ENCODE data around the gene LRFN3.
A peak's percentile ranks its signal among the peaks of the same experiment; 100 is the strongest.

The LRFN3 gene

DNA sequence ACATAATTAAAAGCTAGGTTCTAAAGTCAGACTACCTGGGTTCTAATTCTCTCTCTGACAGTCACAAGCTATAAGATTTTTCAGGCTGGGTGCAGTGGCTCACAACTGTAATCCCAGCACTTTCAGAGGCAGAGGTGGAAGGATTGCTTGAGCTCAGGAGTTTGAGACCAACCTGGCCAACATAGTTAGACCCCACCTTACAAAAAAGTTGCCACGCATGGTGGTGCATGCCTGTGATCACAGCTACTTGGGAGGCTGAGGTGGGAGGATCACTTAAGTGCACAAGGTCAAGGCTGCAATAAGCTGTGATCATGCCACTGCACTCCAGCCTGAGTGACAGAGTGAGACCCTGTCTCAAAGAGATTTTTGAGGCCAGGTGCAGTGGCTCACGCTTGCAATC, 41.8 kb upstream of the LRFN3 start:
- H3K4me3 ChIP-seq (ENCODE audit: insufficient read length, low read depth), result no peak overlapping the region
- TF ChIP-seq SUZ12 (IDR thresholded peaks at IDR 0.05; ENCODE audit: extremely low read depth, insufficient read depth, insufficient read length) (no peak), YY1 (IDR thresholded peaks at IDR 0.05; ENCODE audit: insufficient read depth, insufficient read length) (no peak), ZNF274 (IDR thresholded peaks at IDR 0.05; ENCODE audit: low read depth, low read length) (no peak)
- peaks cover 53% of the 10 kb centered on the region for H3K36me3 ChIP-seq (ENCODE audit: insufficient read depth, insufficient read length, low read length)
- no peak for DNase-seq (ENCODE audit: low read depth, low spot score)
- no peaks in the 10 kb centered on the region for H3K9me3 ChIP-seq (ENCODE audit: insufficient read depth, low read length)
- H3K4me1 ChIP-seq (ENCODE audit: insufficient read depth, insufficient read length), result no peaks in the 10 kb centered on the region
- H3K27me3 ChIP-seq (ENCODE audit: insufficient read depth, insufficient read length), result no peaks in the 10 kb centered on the region
- no peak overlapping the region for H3K9ac ChIP-seq (ENCODE audit: insufficient read length, low read depth)

DNA sequence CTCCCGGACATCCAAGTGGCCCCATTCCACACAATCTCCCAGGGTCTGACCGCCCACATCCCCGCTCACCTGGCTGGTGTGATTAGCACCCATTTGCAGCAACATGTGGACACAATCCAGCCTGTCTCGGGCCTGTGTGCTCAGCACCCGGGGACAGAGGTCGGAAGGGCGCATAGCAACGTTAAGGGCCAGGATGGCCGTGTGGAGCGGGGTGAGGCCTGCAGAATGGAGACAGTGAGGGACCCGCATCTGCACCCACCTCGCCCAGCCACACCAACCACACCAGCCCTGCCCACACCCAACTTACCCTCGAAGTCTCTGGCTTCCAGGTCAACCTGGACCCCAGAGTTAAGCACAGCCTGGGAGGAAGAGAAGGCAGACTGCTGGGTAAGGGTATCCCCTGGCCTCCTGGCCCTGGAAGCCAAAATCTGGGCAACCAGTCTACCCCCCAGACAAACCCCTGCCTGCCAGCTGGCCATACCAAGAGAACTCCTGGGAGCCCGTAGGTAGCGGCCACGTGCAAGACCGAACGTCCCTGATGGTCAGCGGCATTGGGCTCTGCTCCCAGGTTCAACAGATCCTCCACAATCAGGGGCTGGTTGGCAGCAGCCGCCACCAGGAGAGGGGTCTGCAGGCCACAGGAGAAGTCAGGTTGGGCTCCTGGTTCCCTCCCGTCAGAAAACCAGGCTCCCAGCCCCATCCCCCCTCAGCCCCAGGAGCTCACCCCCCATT, 40.1 kb upstream of the LRFN3 start:
- Histone ChIP-seq H3K9ac (ENCODE audit: insufficient read length, low read depth) (no peak overlapping the region), H3K9me3 (ENCODE audit: insufficient read depth, low read length) (no peaks in the 10 kb centered on the region), H3K4me1 (ENCODE audit: insufficient read depth, insufficient read length) (no peaks in the 10 kb centered on the region), H3K4me3 (ENCODE audit: insufficient read length, low read depth) (no peak overlapping the region), H3K27me3 (ENCODE audit: insufficient read depth, insufficient read length) (no peaks in the 10 kb centered on the region), H3K36me3 (ENCODE audit: insufficient read depth, insufficient read length, low read length) (peaks cover 45% of the 10 kb centered on the region)
- DNase-seq (ENCODE audit: low read depth, low spot score), result no peak
- TF ChIP-seq ZNF274 (IDR thresholded peaks at IDR 0.05; ENCODE audit: low read depth, low read length) (no peak), YY1 (IDR thresholded peaks at IDR 0.05; ENCODE audit: insufficient read depth, insufficient read length) (no peak), SUZ12 (IDR thresholded peaks at IDR 0.05; ENCODE audit: extremely low read depth, insufficient read depth, insufficient read length) (no peak)

DNA sequence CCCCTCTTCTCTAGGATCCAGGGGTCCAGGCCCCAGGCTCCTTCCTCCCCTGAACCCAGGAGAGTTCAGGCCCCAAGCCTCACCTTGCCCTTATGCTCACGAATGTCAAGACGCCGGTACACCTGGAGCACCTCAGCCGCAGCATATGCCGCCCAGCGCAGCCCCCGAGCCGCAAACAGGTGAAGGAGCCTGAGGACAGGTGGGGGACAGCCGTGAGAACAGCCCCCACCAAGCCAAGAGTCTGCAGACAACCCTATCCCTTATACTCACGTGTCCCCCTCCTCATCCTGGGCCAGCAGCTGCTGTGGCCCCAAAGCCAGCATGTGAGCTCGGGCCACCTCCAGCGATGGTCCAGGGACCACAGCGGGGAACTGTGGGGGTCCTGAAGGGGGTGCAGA, 39.5 kb upstream of the LRFN3 start:
- no peak for TF ChIP-seq SUZ12 (IDR thresholded peaks at IDR 0.05; ENCODE audit: extremely low read depth, insufficient read depth, insufficient read length)

DNA sequence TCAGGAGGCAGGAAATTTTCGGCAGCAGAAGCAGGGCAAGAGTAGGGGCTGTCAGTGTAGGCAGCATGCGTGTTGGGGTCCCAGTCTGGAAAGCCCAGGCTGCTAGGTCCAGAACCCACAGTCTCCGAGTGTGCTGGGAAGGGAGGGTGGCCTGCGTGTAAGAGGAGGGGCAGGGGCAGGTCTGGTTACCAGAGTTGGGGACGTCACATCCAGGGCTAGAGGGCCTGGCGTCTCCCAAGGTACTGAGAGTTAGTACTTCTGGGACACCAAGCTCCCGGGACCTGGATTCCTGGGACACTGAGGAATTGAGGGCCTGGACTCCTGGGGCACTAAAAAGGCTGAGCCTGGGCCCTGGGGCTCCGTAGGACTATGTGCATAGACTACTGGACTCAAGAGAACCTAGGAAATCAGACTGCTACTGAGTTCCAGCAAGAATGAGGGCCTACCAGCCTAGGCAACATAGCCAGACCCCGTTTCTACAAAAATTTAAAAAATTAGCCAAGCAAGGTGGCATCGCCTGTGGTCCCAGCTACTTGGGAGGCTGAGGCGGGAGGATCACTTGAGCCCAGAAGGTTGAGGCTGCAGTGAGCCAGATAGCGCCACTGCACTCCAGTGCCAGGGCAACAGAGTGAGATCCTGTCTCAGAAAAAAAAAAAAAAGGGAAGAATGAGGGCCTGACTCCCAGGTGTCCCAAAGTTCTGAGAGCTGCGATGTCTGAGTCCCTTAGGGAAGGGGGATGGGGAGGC, 38.3 kb upstream of the LRFN3 start:
- no peak for DNase-seq (ENCODE audit: low read depth, low spot score)
- H3K9ac ChIP-seq (ENCODE audit: insufficient read length, low read depth), result peak overlapping the region; percentile 74
- TF ChIP-seq YY1 (IDR thresholded peaks at IDR 0.05; ENCODE audit: insufficient read depth, insufficient read length), result no peak
- TF ChIP-seq ZNF274 (IDR thresholded peaks at IDR 0.05; ENCODE audit: low read depth, low read length), result no peak
- no peak for TF ChIP-seq SUZ12 (IDR thresholded peaks at IDR 0.05; ENCODE audit: extremely low read depth, insufficient read depth, insufficient read length)
- no peaks in the 10 kb centered on the region for H3K4me1 ChIP-seq (ENCODE audit: insufficient read depth, insufficient read length)
- no peaks in the 10 kb centered on the region for H3K9me3 ChIP-seq (ENCODE audit: insufficient read depth, low read length)
- H3K36me3 ChIP-seq (ENCODE audit: insufficient read depth, insufficient read length, low read length), result peaks cover 43% of the 10 kb centered on the region
- no peaks in the 10 kb centered on the region for H3K27me3 ChIP-seq (ENCODE audit: insufficient read depth, insufficient read length)
- H3K4me3 ChIP-seq (ENCODE audit: insufficient read length, low read depth), result no peak overlapping the region

More for the DNA sequence above, 39.5 kb upstream of the LRFN3 start:
- H3K4me1 ChIP-seq (ENCODE audit: insufficient read depth, insufficient read length), result no peaks in the 10 kb centered on the region
- DNase-seq (ENCODE audit: low read depth, low spot score), result no peak
- H3K9me3 ChIP-seq (ENCODE audit: insufficient read depth, low read length), result no peaks in the 10 kb centered on the region
- H3K9ac ChIP-seq (ENCODE audit: insufficient read length, low read depth), result no peak overlapping the region
- no peaks in the 10 kb centered on the region for H3K27me3 ChIP-seq (ENCODE audit: insufficient read depth, insufficient read length)
- peaks cover 45% of the 10 kb centered on the region for H3K36me3 ChIP-seq (ENCODE audit: insufficient read depth, insufficient read length, low read length)
- no peak overlapping the region for H3K4me3 ChIP-seq (ENCODE audit: insufficient read length, low read depth)

DNA sequence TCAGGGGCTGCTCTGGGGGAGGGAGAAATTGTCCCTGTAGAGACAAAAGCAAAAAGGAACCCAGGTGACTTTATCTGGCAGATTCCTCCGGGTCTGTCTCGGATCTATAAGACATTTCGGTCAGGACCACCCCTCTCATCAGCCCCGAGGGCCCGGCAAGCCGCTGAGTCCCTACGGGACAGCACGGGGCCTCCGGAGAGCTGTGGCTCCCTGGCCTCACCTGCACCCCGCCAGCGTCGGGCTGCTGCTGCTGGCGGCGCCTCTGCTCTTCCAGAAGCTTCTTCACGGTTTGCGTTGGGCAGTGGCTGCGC, 37.7 kb upstream of the LRFN3 start:
- no peak for DNase-seq (ENCODE audit: low read depth, low spot score)
- peak overlapping the region; percentile 74 for H3K9ac ChIP-seq (ENCODE audit: insufficient read length, low read depth)
- TF ChIP-seq SUZ12 (IDR thresholded peaks at IDR 0.05; ENCODE audit: extremely low read depth, insufficient read depth, insufficient read length) (no peak), ZNF274 (IDR thresholded peaks at IDR 0.05; ENCODE audit: low read depth, low read length) (no peak), YY1 (IDR thresholded peaks at IDR 0.05; ENCODE audit: insufficient read depth, insufficient read length) (no peak)
- H3K9me3 ChIP-seq (ENCODE audit: insufficient read depth, low read length), result no peaks in the 10 kb centered on the region
- peak overlapping the region; percentile 89 for H3K4me3 ChIP-seq (ENCODE audit: insufficient read length, low read depth)
- H3K27me3 ChIP-seq (ENCODE audit: insufficient read depth, insufficient read length), result no peaks in the 10 kb centered on the region
- peaks cover 1% of the 10 kb centered on the region for H3K4me1 ChIP-seq (ENCODE audit: insufficient read depth, insufficient read length)
- H3K36me3 ChIP-seq (ENCODE audit: insufficient read depth, insufficient read length, low read length), result peaks cover 39% of the 10 kb centered on the region

DNA sequence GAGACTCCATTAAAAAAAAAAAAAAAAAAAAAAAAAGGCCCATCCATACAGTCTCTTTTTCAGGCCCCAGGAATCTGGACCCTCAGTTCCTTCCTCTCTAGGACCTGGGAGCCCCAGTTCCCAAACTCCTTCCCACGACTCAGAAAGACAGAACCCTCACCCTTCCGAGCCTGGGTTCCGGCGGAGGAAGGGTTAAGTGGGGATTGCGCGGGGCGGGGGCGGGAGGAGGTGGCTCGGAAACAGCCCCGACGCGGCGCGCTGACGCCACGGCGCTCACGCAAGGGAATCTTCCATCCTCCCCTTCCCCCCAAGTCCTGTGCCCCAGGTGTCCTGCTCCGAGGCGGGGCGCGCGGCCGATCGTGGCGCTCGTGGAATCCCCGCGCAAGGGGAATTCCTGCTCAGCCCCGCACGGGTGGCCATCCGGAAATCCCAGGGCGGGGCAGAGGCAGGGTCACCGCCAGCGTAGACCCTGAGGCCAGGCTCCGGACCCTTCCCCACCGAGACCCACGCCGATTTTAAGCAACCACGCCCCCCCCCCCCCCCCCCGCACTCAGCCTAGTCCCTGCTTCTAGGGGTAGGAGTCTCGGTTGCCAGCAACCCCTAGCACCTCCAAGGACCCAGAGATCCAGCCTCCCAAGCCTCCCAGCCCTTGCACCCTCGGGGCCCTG, 36.5 kb upstream of the LRFN3 start:
- Histone ChIP-seq H3K36me3 (ENCODE audit: insufficient read depth, insufficient read length, low read length) (peaks cover 28% of the 10 kb centered on the region), H3K9me3 (ENCODE audit: insufficient read depth, low read length) (no peaks in the 10 kb centered on the region), H3K4me1 (ENCODE audit: insufficient read depth, insufficient read length) (peaks cover 3% of the 10 kb centered on the region), H3K27me3 (ENCODE audit: insufficient read depth, insufficient read length) (no peaks in the 10 kb centered on the region), H3K4me3 (ENCODE audit: insufficient read length, low read depth) (peak overlapping the region; percentile 89), H3K9ac (ENCODE audit: insufficient read length, low read depth) (peak overlapping the region; percentile 94)
- TF ChIP-seq SUZ12 (IDR thresholded peaks at IDR 0.05; ENCODE audit: extremely low read depth, insufficient read depth, insufficient read length), result no peak
- TF ChIP-seq ZNF274 (IDR thresholded peaks at IDR 0.05; ENCODE audit: low read depth, low read length), result no peak
- no peak for TF ChIP-seq YY1 (IDR thresholded peaks at IDR 0.05; ENCODE audit: insufficient read depth, insufficient read length)
- DNase-seq (ENCODE audit: low read depth, low spot score), result no peak

DNA sequence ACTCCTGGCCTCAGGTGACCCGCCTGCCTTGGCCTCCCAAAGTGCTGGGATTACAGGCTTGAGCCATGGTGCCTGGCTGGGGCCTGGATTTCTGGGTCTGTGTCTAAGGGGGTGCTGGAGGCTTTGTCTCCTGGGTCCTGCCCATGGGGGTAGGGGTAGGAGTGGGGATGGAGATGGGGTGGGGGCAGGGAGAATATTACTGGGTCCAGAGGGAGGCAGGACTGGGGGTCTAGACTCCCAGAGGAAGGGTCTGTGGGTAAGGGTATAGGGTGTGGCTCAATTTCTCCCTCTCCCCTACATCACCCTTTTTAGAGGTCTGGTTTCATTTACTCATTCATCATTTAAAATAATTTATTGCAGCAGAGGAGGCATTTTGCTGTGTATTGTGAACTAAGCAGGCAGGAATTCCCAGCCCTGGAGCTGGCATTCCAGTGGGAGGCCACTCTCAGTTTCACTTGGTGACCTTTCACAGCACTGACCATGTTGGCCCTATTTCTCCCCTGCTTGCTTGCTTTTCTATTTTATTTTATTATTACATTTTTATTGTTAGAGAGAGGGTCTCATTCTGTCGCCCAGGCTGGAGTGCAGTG, 35.0 kb upstream of the LRFN3 start:
- TF ChIP-seq SUZ12 (IDR thresholded peaks at IDR 0.05; ENCODE audit: extremely low read depth, insufficient read depth, insufficient read length) (no peak), YY1 (IDR thresholded peaks at IDR 0.05; ENCODE audit: insufficient read depth, insufficient read length) (no peak), ZNF274 (IDR thresholded peaks at IDR 0.05; ENCODE audit: low read depth, low read length) (no peak)
- Histone ChIP-seq H3K4me3 (ENCODE audit: insufficient read length, low read depth) (peak overlapping the region; percentile 89), H3K9ac (ENCODE audit: insufficient read length, low read depth) (no peak overlapping the region), H3K4me1 (ENCODE audit: insufficient read depth, insufficient read length) (peaks cover 3% of the 10 kb centered on the region), H3K27me3 (ENCODE audit: insufficient read depth, insufficient read length) (no peaks in the 10 kb centered on the region), H3K9me3 (ENCODE audit: insufficient read depth, low read length) (no peaks in the 10 kb centered on the region), H3K36me3 (ENCODE audit: insufficient read depth, insufficient read length, low read length) (peaks cover 23% of the 10 kb centered on the region)
- DNase-seq (ENCODE audit: low read depth, low spot score), result no peak
